HUDEP-2 (cell line): ENCODE results near the gene GRIK2.

Source experiments
- DNase-seq, 76 experiments: peaks; one replicate each; lab custom pipeline; 2025; ENCODE audit not compliant: unreplicated experiment in 76 of 76; lab: John Stamatoyannopoulos, UW

Gene GRIK2

GRCh38 chr6:101765281-101765680, 371.8 kb downstream of the GRIK2 start:
- DNase-seq: no peak

GRCh38 chr6:101770116-101770515, 376.6 kb downstream of the GRIK2 start:
- no peak for DNase-seq

- DNase-seq: no peak
These were observed 383.4 kb downstream of the GRIK2 start for GRCh38 chr6:101776919-101777350.

GRCh38 chr6:101777646-101778045, 384.1 kb downstream of the GRIK2 start:
- DNase-seq: no peak

- no peak for DNase-seq
These were observed 385.7 kb downstream of the GRIK2 start for GRCh38 chr6:101779051-101779844.

GRCh38 chr6:101783287-101783686, 389.8 kb downstream of the GRIK2 start:
- DNase-seq: no peak

GRCh38 chr6:101784094-101784493, 390.6 kb downstream of the GRIK2 start:
- DNase-seq: no peak

GRCh38 chr6:101799531-101799930, 406.0 kb downstream of the GRIK2 start:
- DNase-seq: no peak

- no peak for DNase-seq
These were observed 407.1 kb downstream of the GRIK2 start for GRCh38 chr6:101800598-101800997.

GRCh38 chr6:101803136-101803535, 409.6 kb downstream of the GRIK2 start:
- DNase-seq: no peak

- DNase-seq: no peak
These were observed 412.7 kb downstream of the GRIK2 start for GRCh38 chr6:101806241-101806640.

GRCh38 chr6:101811108-101811507, 417.6 kb downstream of the GRIK2 start:
- no peak for DNase-seq

- no peak for DNase-seq
These were observed 423.2 kb downstream of the GRIK2 start for GRCh38 chr6:101816716-101817115.

GRCh38 chr6:101818051-101818450, 424.5 kb downstream of the GRIK2 start:
- DNase-seq: no peak

- no peak for DNase-seq
These were observed 431.2 kb downstream of the GRIK2 start for GRCh38 chr6:101824551-101825345.

- DNase-seq: no peak
These were observed 432.8 kb downstream of the GRIK2 start for GRCh38 chr6:101826269-101826668.

- DNase-seq: no peak
These were observed 433.2 kb downstream of the GRIK2 start for GRCh38 chr6:101826678-101827077.

- no peak for DNase-seq
These were observed 437.1 kb downstream of the GRIK2 start for GRCh38 chr6:101830501-101831031.

- DNase-seq: no peak
These were observed 438.9 kb downstream of the GRIK2 start for GRCh38 chr6:101832371-101832770.

GRCh38 chr6:101840100-101840499, 446.6 kb downstream of the GRIK2 start:
- no peak for DNase-seq

- DNase-seq: no peak
These were observed 451.7 kb downstream of the GRIK2 start for GRCh38 chr6:101845172-101845571.

GRCh38 chr6:101845621-101846020, 452.1 kb downstream of the GRIK2 start:
- no peak for DNase-seq
